ENCODE measurements around the gene PLEKHA5.
"Not testable (repeated sequence)": the region's sequence is repeated elsewhere in the genome, so short reads cannot be mapped to it uniquely, and the experiment has no call there.

PLEKHA5 gene

DNA sequence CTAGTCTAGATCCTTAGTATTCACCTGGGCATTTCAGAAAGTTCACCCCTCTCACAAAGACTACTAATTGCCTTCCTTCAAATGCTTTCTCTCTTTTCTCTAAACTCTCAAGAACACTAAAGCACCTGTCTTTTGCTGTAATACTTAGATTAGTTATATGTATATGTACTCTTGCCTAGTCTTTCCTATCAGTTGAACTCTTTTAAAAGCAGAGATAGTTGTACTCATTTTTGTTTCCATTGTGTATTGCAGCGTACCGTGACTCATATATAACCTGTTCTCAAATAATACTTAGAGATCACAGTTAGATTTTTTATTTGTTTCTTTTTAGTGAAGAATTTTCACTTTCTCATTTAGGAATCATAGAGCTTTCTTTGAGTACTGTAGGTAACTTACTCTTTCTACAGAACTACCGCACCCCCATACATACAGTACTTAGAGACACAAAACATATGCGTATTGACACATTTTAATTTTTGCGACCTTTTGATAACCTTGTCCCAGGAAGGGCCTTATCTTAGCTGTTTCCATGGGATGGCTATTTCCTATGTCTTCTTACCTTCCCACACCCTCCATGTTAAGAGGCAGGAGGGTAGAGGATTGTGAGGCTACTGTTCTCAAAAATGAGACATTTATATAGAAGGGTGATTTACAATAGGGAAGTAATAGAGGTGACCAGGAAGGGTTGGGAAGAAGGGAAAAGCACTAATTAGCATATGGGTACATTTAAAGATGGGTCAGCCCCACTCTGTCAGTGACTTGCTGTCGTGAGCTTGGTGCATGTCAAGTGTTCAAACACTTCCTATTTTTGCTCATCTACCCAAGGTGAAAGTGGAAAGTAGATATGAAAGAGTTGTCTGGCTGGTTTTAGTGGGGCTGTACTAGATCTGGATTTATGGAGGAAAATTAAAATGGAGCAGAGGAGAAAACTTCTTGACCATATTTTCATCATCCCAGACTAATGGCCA lies 74.3 kb downstream of the PLEKHA5 start:
- DNase-seq = no peak

GRCh38 chr12:19205120-19205519 lies 75.6 kb downstream of the PLEKHA5 start:
- DNase-seq = no peak

DNA sequence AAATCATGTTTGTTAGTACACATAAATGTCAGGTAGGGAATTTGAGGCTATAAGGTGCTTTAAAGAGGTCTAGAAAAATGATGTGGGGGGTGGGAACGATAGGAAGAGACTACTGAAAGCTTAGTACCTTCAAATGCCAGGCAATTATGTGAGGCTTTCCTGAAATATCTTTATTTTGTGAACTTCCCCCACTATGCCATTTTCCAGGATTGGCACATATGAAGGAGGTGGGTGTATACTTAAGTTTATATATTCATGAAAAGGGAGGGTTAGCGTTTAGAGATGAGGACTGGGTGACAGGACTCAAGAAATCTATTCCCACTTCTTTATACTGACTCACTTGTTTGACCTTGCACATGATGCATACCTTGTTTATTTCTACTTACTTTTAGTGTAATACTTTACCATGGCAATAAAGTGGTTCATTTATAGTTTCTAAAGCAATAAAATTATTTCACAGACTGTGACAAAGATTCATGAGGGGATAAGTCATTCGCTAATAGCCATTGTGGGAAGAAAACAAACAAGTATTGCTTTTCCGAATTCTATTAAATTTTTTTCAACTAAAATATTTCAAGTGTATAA lies 77.1 kb downstream of the PLEKHA5 start:
- DNase-seq = no peak

GRCh38 chr12:19208456-19208855 lies 78.9 kb downstream of the PLEKHA5 start:
- no peak for DNase-seq

DNA sequence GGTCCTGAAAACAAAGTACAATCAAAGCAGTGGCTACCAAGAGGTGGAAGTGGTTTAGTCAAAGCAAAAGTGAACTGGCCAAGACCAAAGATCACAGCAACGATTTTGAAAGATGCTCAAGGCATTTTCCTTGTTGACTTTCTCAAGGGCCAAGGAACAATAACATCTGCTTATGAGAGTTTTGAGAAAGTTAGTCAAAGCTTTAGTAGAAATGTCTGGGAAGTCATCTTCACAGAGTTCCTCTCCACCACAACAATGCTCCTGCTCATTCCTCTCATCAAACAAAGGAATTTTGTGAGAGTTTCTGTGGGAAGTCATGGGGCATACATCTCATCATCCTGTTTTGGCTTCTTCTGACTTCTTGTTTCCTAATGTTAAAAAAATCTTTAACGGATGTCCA lies 80.1 kb downstream of the PLEKHA5 start:
- DNase-seq = no peak

- DNase-seq = no peak
Observed at GRCh38 chr12:19211802-19212201, 82.3 kb downstream of the PLEKHA5 start.

DNA sequence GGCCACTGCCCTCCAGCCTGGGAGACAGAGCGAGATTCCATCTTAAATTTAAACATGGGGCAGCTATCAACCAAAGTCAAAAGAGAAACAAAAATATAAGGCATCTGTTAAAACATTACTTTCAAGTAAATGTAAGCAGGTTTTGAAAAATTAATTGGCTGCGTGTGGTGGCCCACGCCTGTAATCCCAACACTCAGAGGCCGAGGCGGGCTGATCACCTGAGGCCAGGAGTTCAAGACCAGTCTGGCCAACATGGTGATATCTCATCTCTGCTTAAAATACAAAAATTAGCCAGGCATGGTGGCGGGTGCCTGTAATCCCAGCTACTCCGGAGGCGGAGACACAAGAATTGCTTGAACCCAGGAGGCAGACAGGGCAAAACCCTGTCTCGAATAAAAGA lies 82.7 kb downstream of the PLEKHA5 start:
- no peak for DNase-seq

- no peak for DNase-seq
Observed at GRCh38 chr12:19214020-19214419, 84.5 kb downstream of the PLEKHA5 start.

DNA sequence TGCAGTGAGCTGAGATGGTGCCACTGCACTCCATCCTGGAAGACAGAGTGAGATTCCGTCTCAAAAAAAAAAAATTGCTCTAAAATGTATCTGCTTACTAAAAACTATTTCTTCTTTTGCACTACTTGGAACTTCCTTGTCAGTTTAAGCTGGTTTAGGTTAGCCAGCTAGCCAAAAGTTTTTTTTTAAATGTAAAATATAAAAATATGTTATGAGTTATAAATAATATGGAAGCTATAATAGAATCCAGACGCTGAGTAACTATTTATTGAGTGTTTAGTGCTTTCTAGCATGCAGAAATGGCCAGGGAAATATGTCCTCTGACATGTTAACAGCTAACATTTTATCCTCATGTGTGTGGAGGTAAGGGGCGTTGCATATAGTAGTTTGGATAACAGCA lies 85.6 kb downstream of the PLEKHA5 start:
- DNase-seq = no peak

GRCh38 chr12:19217446-19217845 lies 87.9 kb downstream of the PLEKHA5 start:
- DNase-seq = no peak

- no peak for DNase-seq
Observed at GRCh38 chr12:19220205-19220604, 90.7 kb downstream of the PLEKHA5 start.

- DNase-seq = no peak
Observed at GRCh38 chr12:19220852-19221466, 91.4 kb downstream of the PLEKHA5 start.

DNA sequence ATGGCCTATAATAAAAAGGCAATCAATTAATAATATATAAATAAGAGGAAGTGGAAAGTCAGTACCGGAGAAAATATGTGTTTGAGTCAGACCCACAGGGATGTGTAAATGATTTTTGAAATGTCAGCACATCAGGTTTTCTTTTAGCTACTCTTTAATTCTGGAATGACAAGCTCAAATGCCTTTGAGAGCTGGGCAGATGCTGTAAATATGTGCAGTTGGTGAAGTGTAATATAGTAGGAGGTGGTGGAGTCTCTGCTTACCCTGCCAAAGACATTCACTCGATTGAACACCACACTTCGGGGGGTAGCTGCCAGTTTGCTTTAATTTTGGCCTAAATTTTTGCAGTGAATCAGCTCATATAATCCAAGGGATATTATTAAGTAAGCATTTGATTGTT lies 93.0 kb downstream of the PLEKHA5 start:
- no peak for DNase-seq

- DNase-seq = peak; percentile 31 to 63
Observed at GRCh38 chr12:19223018-19223417, 93.5 kb downstream of the PLEKHA5 start.

DNA sequence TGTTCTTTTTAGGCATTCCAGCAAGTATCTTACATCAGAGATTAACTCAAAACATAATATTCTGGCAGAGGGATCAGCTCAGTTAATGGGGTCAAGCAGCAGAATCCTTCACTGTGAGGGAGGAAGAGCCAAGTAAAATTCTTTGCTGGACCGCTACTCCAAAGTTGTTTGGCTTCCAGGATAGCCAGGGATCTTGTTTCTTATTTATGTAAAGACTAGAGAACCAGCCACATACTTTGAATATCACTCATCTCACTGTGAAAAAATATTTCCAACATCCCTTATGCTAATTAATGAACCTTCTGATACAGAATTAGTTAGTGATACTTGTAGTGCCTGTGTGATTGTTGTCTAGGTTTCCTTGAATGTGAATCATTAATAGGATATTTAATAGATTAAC lies 94.2 kb downstream of the PLEKHA5 start:
- DNase-seq = no peak

DNA sequence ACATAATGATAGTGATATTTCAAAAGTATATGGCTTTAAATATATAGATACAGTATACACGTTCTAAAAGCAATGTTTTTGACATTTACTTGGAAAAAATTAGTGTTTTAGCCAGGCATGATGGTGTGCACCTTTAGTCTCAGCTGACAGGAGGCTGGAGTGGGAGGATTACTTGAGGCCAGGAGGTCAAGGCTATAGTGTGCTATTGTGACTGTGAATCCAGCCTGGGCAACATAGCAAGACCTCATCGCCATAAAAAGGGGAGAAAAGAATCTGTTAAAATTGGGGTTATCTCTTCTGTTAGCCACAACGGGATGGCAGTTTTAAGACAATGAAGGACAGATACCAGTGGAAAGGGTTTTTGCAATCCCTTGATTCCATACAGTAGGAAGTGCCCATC lies 95.2 kb downstream of the PLEKHA5 start:
- DNase-seq = no peak

DNA sequence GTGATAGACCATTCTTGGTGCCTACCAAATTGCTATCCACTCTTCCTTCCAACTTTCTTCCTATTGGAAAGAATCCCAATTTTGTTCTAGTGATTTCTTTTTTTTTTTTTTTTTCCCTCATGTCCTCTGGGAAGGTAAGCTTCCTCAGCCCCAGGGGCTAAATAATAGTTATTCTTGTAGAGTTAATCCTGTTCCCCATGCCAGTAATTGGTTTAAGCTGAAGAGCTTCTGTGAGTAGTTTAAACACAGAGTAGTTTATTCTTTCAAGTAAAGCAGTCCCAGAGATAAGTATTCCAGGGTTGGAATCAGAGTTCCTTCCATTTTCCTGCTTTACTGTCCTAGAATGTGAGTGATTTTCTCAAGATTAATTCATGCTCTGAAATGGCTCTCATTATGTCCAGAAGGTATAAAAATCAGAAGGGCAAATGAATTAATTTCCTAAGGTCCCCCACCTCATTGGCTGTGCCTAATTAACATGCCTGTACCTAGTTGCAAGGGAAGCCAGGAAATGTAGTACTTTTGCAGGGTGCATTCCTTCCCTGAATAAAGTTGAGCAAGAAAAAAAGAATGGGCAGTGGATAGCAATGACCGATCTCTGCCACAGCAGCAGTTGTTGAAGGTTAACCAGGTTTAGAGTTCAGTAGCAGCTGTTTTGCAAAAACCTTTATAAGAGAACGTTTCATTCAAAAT lies 97.8 kb downstream of the PLEKHA5 start:
- DNase-seq = no peak

GRCh38 chr12:19227880-19228210 lies 98.3 kb downstream of the PLEKHA5 start:
- no peak for DNase-seq

GRCh38 chr12:19229021-19229420 lies 99.5 kb downstream of the PLEKHA5 start:
- DNase-seq = not testable (repeated sequence)

GRCh38 chr12:19230299-19230866 lies 100.8 kb downstream of the PLEKHA5 start:
- no peak for DNase-seq

DNA sequence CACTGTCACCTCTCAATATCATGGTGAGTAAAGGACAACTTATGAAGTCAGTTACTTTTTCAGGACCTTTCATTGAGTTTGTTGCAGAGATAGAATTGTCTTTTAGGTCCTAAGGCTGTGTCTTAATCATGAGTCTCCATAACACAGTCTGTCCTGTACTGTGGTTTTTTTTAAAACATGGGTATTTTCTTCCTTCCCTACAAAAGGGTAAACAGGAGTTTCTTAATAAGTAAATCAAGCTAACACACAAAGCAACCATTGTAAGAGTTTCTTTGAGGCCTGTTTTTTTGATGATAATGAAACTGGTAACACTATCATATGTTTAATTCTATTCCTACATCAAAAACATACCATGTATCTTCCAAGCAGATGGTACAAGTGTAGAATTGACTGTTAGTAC lies 101.4 kb downstream of the PLEKHA5 start:
- no peak for DNase-seq

DNA sequence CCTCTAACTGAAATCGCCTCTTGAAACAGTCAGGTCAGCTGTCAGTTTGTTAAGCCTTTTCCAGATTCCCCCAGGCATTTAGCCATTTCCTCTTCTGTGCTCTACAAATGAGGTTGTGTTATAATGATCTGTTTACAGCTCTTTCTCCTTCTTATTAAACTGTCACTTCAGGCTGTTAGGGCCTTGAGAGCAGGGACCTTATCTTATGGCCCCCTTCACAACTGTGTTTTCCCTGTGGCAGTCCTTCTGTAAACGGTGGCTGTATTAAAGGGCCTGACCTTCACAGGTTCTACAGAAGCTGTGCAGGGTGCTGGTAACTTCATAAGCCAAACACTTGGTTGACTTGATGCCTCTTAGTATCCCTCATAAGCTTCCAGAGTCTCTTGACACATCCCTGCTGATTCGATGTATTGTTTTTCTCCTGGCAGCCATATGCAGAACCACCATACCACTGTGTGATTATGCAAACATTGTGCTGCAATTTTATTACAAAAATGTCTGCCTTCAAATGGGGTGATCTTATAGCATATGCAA lies 104.7 kb downstream of the PLEKHA5 start:
- peak in 1 of 2 experiments; percentile 15 for DNase-seq
